GM19452 (cell line): ENCODE data around the gene GRM3.

Source experiments
- ATAC-seq: cut with Tn5 transposase; IDR thresholded peaks from one replicate; pipeline ENCODE4 v1.9.1; 2021; ENCODE audit not compliant: unreplicated experiment

Gene GRM3

GRCh38 chr7:86898171-86898570, 254.5 kb downstream of the GRM3 start:
- ATAC-seq, result no peak

GRCh38 chr7:86900886-86901285, 257.2 kb downstream of the GRM3 start:
- no peak for ATAC-seq

- ATAC-seq, result no peak
Measured at GRCh38 chr7:86904949-86905834, 261.5 kb downstream of the GRM3 start.

GRCh38 chr7:86908948-86909347, 265.2 kb downstream of the GRM3 start:
- no peak for ATAC-seq

GRCh38 chr7:86911659-86912058, 267.9 kb downstream of the GRM3 start:
- no peak for ATAC-seq

- ATAC-seq, result no peak
Measured at GRCh38 chr7:86913709-86914108, 270.0 kb downstream of the GRM3 start.
